NCI-H345 treated with DMSO at 0.1 percent for 48 hours (cell line): Measurements from ENCODE around the gene DPP6.
A peak's percentile ranks its signal among the peaks of the same experiment; 100 is the strongest.
"Not testable (repeated sequence)": the region's sequence is repeated elsewhere in the genome, so short reads cannot be mapped to it uniquely, and the experiment has no call there.

Experiments used
- DNase-seq: peaks from one replicate; lab custom pipeline; 2025; ENCODE audit not compliant: unreplicated experiment; lab: John Stamatoyannopoulos, UW

Gene DPP6

DNA sequence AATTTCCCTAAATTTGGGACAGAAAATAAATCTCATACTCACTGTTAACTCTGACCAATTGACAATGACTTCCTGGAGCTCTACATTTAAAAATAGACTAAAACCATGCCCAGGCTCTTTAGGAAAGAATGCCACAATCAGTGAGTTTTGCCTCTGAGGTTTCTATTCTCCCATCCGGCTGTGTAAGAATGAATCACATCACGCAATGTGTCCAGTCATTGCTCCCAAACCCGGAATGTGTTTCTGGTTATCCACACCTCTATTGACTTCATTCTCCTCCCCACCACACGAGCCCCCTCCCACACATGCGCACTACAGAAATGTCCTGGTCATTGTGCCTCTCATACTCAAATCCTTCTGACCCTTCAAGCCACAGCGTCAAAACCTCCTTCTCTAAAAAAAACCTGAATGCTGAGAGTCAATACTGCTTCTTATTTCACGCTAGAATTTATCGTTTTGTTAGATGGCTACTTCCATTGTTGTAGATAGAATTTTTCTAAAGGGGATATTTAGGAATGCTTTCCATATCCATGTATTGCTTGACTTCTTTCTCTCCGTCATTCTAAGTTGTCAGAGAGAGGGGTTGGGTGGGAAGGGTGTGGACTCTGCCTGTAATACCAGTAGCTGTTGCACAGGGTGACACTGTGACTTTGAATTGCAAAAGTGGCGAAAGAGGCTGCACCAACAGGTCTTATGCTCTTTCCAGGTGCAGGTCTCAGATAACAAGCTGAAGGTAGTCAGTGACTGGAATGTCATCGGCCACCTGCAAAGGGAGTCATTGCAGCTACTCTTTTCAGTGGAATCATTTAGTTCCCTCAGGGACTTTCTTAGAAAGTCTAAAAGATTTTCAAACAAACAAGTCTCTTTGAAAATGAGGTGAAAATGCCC lies 594.2 kb downstream of the DPP6 start:
- DNase-seq, result no peak

DNA sequence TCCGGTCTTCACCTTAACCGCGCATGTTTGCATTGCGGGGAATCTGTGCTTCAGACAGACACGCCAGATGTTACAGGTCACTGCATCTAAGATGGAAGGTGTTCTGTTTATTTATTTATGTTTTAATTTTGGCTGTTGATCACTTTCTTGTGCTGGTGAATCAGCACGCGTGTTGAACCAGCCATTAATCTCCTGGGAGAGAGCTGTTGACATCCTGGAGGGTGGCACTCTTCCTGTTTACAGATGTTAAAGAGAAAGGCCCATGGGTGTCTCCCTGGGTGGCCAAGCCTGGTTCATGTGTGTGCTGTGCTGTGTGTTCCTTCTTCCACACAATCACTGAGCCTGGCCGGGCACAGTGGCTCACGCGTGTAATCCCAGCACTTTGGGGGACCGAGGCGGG lies 595.4 kb downstream of the DPP6 start:
- DNase-seq, result no peak

DNA sequence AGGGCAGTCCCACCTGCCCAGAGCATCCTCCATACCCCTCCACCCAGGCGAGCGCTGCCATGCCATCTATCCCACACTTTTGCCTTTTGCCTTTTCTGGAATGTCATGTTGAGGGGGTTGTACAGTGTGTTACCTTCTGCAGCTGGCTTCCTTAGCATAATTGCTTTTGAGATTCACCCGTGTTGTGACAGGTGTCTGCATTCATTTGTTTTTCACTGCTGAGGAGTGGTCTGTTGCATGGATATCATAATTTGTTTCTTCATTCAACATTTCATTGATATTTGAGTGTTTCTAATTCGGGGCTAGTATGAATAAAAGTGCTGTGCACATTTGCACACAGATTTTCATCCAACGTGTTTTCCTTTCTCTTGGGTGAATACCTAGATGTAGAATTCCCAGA lies 596.8 kb downstream of the DPP6 start:
- no peak for DNase-seq

DNA sequence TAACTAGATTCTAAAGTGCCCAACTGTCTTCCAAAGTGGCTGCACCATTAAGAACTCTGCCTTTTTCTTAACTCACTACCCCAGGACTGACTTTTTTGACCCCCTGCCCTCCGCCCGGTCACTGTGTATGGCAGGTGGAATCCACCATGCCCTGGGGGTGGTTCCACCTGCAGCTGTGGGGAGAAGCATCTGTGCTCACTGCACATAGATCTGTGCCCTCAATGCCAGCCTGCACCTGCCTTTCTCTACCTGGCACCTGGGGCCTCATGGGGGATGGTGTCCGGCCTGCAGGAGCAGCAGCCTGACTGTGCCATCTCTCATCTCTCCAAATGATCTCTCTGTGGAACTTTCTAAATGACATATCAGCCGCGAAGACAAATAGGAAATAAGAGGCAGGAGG lies 597.2 kb downstream of the DPP6 start:
- no peak for DNase-seq

DNA sequence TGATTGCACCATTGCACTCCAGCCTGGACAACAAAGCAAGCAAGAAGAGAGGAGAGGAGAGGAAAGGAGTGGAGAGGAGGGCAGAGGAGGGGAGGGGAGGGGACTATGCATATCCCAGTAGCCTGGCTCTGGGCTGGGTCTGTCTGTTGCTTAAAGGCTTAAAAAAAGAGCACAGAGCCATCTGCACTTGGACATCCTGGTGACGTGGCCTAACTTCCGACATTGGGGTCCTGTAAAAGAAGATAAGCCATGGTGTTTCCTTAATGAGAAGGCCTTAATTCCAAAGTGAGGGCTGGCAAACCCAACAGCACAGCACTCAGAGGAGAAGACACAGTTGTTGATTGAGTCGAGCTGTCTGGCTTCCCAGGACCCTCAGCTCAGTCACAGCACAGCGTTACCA lies 598.1 kb downstream of the DPP6 start:
- DNase-seq, result no peak

DNA sequence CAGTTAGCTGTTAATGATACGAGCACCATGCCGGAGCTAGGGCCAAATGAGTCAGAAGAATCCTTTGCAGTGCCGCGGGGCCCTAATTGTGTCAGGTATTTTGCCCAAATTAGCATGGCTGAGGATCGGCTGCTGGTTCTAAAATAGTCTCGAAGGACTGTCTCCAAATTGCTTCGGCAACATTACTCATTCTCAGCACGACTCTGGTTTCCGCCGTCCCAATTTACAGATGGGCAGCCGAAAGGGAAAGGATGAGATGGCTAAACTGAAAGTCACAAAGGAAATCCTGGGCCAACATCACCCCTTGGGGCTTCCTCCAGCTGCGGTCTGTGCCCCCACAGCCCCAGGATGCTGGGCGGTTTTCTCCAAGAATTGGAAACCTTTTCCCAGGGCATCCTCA lies 599.3 kb downstream of the DPP6 start:
- DNase-seq, result no peak

DNA sequence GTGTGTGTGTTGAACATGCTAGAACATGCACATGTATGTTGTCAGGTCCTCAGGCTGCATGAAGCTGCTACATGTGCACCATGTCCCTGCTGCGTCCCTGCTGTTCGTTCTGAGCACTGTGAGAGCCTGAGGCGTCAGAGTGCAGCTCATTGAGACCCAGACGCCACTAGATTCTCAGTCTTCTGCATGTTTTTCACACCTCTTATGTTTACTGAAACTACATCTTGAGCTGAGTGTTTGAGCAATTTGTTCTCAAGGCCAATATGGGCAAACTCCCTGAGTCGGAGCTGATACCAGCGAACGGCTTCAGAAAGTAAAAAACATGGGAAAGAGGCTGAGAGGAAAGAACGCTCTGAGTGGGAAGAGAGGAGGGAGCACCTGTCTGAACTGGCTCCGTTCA lies 600.4 kb downstream of the DPP6 start:
- DNase-seq, result no peak

DNA sequence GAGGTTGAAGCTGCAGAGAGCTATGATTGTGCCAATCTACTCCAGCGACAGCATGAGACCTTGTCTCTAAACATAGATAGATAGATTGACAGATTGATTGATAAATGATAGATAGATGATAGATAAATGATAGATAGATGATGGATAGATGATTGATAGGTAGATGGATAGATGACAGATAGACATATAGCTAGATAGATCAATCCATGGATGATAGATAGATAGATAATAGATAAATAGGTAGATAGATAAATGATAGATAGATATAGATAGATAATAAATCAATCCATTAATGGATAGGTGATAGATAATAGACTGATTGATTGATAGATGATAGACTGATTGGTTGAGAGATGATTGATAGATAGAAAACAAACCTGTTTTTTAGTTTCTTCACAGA lies 601.1 kb downstream of the DPP6 start:
- no peak for DNase-seq

DNA sequence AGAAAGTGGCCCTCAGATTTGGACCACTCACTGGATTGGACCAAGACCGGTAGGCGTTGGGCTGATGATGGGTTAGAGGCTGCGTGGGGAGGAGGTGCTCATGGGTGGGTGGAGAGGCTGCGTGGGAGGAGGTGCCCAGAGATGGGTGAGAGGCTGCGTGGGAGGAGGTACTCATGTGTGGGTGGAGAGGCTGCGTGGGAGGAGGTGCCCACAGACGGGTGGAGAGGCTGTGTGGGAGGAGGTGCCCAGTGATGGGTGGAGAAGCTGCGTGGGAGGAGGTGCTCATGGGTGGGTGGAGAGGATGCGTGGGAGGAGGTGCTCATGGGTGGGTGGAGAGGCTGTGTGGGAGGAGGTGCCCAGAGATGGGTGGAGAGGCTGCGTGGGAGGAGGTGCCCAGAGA lies 604.4 kb downstream of the DPP6 start:
- DNase-seq, result no peak

DNA sequence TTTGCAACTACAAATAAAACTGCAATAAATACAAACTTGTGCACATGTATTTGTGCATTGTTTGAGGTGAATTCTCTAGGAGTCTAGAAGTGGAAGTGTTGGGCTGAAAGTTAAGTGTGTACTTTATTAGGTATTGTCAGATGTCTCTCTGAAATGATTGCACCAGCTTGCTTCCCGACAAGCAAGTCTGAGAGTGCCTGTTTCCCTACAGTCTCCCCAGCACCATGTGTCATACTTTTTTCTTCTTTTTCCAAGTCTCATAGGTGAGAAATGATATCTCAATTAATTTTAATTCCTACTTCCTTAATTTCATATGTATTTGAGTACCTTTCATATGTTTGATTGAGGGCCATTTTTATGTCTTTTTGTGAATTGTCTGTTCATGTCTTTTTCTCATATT lies 614.6 kb downstream of the DPP6 start:
- DNase-seq, result no peak

DNA sequence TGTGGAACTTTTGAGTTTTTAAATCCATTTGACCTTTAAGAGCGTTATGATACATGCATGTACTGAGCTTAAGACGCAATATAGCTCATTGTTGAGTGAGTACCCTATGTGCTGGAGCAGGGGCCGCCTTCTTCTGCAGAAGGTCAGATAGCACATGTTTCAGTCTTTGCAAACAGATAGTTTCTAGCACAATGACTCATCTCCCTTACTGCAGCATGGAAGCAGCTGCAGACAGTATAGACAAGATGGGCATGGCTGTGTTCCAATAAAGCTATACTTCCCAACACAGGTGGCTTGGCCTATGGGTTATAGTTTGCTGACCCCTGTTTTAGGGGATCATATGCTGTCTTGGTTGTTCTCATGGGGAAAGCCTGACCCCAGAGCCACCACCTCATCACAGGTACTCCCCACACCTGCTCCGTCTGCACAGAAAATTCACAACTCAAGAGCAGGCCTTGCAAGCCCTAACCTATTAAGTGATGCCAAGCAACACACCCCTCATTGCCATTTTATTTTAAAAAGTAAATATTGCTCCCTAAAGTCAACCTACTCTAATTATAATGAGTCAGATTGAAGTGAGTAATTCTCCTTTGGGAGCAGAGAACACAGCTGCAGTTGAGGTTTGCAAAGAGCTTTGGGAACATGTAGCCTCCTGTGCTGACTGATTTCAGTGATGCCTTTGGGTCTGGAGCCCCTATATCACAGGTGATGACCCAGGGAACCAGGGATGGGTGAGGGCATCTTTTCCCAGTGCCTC lies 620.6 kb downstream of the DPP6 start:
- peak; percentile 67 for DNase-seq

DNA sequence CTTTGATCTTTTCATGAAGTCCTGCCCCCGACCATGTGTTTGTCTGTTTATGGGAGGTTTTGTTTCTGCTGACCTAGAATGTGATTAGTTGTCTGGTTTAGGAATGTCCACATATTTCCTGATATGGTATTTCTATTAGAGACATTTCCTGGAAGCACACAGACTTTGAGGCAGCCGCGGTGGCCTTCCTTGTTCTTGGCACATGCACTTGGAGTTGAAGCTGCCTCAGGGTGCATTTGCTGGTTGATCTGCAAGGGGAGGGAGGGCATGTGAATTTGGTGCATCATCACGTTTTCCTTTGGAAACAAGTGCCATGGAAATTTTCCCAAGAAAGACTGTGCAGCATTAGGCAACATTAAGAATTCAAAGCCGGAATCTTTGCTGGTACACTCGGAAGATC lies 622.0 kb downstream of the DPP6 start:
- DNase-seq, result no peak

DNA sequence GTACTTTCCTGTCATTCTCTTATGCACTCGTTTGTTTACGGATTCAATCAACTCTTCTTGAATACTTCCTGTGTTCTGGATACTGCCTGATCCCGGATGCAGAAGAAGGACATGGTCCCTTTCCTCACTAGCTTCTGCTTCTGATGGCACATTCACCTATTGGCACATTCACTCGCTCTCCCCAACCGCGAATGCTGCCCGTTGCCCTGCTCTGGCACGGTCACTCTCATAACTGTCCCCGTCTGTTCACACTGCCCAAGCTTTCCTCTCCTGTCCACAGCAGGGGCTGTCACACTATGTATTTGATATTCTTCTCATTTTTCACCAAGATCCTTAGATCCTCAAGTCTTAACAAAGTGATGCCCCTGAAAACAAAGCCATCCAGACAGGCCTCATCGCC lies 623.4 kb downstream of the DPP6 start:
- DNase-seq, result no peak

DNA sequence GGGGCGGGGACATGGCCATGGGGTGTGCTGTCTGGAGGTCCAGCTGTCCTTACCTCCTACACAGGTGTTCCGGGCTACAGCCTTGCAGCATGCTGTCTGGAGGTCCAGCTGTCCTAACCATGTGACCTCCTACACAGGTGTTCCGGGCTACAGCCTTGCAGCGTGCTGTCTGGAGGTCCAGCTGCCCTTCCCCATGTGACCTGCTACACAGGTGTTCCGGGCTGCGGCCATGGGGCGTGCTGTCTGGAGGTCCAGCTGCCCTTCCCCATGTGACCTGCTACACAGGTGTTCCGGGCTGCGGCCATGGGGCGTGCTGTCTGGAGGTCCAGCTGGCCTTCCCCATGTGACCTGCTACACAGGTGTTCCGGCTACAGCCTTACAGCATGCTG lies 623.8 kb downstream of the DPP6 start:
- not testable (repeated sequence) for DNase-seq

DNA sequence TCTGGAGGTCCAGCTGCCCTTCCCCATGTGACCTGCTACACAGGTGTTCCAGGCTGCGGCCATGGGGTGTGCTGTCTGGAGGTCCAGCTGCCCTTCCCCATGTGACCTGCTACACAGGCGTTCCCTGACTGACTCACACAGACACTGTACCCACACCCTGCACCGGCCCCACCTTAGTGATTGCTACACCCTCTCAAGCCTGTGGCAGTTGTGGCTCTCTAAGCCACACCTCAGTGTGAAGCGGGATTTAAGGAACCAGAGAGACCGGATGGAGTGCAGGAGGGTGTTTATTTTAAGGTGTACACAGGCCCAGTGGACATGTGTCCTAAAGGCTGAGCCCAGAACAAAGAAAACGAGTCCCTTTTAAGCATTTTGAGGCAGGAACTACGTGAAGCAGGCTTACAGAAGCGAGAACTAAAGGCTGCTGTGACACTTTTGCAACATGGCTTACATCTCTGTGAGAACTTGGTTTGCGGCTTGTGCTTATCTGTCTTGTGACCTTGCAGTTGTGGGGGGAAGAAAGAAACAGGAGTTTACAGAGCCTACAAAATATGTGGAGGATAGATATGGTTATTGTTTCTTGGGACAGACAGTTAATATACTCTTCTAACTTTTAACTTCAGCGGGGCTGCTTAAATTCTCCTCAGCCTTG lies 624.4 kb downstream of the DPP6 start:
- DNase-seq, result no peak

DNA sequence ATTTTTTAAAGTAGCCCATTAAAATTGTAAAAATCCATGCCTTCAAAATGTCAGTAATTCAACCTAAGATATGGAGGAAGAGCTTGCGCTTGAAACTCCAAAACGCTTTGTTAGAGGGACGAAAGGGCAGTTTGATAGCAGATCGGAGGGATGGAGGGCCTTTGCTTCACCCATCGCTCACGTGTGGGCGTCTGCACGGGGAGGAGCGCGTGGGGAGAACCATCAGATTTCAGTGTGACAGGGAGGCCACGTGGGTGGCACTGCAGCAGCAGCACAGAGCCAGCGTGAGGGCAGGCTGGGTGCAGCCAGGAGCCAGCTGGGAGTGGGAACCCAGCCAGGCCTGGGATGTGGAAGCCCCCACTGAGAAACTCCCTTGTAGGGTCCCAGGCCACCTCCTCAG lies 625.3 kb downstream of the DPP6 start:
- DNase-seq, result no peak

DNA sequence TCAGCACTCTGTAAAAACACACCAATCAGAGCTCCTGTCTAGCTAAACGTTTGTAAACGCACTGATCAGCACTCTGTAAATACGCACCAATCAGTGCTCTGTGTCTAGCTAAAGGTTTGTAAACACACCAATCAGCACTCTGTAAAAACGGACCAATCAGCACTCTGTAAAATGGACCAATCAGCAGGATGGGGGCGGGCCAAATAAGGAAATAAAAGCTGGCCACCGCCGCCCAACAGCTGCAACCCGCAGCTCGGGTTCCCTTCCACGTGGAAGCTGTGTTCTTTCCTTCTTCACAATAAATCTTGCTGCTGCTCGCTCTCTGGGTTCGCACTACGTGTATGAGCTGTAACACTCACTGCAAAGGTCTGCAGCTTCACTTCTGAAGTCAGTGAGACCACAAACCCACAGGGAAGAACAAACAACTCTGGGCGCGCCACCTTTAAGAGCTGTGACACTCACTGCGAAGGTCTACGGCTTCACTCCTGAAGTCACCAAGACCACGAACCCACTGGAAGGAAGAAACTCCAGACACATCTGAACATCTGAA lies 625.9 kb downstream of the DPP6 start:
- DNase-seq, result not testable (repeated sequence)

DNA sequence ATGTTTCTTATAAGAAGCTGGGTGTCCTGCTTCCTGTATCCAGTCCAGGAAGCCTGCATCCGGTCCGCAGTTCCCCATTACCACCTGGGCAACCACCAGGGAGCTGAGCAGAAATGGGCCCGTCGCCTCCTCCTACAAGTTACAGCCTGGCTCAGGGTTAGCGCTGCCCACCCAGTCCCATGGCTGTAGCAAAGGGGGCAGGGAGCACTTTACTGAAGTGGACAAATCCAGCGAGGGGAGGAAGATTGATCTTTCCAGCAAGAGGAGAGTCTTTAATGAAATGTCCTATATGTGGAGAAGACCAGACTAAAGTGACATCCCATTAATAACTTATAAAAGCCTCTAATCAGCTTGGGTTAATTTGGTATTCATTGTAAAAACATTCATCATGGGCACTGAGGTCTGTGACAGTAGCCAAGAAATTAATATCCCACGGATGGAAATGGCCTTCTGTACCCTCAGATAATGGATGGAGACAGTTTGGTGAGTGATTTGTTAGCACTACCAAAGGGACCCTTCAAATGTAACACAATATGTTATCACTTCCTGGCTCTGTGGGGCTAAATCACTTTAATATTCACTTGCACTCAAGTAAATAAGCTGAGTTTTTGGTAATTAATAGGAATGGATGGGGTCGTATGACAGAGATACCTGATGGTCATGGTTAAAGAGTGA lies 627.3 kb downstream of the DPP6 start:
- DNase-seq, result no peak

DNA sequence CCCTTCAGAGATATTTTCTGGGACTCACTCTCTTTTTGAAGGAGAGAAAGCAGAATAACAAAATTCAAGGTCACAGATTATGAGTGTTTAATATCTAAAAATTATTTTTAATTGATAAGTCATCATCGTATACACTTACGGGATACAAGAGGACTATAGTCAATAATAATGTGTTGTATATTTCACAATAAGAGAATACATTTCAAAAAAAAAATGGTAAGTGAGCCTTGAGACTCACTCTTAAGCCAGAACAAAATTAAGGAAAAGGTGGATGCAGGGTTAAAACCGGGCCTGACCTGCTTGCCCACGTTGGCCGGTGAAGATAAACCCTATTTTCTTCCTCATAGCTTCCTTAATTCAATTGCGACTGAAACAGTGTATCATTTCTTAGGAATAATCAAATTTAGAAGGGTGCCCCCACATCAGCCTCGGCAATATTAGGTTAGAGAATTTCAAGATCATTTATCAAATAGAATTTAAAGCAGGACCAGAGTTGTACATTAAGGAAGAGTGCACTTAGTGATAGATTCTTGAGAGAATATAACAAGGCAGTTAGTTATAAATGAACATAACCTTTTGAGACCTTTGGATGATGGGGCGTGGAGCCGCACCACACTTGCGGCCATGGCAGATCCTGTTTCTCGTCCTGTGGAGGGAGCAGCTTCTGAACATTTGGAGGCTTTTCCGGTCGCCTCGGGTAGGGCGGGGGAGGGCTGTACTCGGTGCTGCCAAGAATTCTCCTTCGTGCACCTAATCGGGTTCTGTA lies 628.9 kb downstream of the DPP6 start:
- no peak for DNase-seq

DNA sequence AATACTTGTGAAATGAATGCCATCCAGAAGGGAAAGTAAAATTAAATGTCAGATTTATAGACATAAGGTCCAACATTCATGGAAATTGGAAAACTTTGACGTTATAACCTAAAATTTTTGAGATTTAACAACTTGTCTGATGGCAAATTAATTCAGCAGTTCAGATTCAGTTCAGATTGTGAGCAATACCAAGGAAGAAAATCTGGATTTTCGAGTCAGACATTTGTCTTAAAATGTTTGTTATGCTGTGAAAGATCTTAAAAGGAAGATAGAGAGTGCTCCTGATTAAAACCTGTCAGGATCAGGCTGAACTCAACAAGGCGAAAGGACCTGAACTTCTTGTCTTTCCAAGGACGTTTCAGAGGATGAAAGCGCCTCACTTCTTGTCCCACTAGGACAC lies 629.8 kb downstream of the DPP6 start:
- DNase-seq, result no peak
